Measurements from ENCODE around the gene COL21A1.

- TF ChIP-seq, protein P1, sequence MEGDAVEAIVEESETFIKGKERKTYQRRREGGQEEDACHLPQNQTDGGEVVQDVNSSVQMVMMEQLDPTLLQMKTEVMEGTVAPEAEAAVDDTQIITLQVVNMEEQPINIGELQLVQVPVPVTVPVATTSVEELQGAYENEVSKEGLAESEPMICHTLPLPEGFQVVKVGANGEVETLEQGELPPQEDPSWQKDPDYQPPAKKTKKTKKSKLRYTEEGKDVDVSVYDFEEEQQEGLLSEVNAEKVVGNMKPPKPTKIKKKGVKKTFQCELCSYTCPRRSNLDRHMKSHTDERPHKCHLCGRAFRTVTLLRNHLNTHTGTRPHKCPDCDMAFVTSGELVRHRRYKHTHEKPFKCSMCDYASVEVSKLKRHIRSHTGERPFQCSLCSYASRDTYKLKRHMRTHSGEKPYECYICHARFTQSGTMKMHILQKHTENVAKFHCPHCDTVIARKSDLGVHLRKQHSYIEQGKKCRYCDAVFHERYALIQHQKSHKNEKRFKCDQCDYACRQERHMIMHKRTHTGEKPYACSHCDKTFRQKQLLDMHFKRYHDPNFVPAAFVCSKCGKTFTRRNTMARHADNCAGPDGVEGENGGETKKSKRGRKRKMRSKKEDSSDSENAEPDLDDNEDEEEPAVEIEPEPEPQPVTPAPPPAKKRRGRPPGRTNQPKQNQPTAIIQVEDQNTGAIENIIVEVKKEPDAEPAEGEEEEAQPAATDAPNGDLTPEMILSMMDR (conservative IDR thresholded peaks at IDR 0.05 in 1 of 2, IDR thresholded peaks at IDR 0.05 in 1 of 2; ENCODE audit: extremely low read depth in 1 of 2, insufficient read depth in 1 of 2, low read depth in 1 of 2, low read length in 2 of 2): no peak
- no peak for TF ChIP-seq EZH2 (IDR thresholded peaks at IDR 0.05; ENCODE audit: borderline replicate concordance, low read length)
Measured at GRCh38 chr6:56019973-56020372, 227.4 kb downstream of the COL21A1 start.
